HFFc6 (cell line): ENCODE data around the gene GRB10. TPM values are rescaled to one million over a fixed set of nuclear protein-coding genes. Genes with fewer than 3 reads are reported as not detected.

ENCODE experiments used
- DNase-seq: peaks from one replicate; pipeline ENCODE4 v3.0.0-alpha.2; 2018
- H3K27ac Mint-ChIP-seq: 2 replicates; pipeline ENCODE4 v1.8.0; 2020; ENCODE audit warnings: mild to moderate bottlenecking, mixed read lengths
- H3K27me3 Mint-ChIP-seq: 2 replicates; pipeline ENCODE4 v1.8.0; 2021; ENCODE audit warnings: mild to moderate bottlenecking, moderate library complexity, mixed read lengths; ENCODE audit not compliant: insufficient read depth
- H3K36me3 Mint-ChIP-seq: 2 replicates; pipeline ENCODE4 v1.8.0; 2021; ENCODE audit warnings: low read depth, mixed read lengths
- H3K4me1 Mint-ChIP-seq: 2 replicates; pipeline ENCODE4 v1.8.0; 2020; ENCODE audit warnings: low read depth, mixed read lengths
- H3K4me3 Mint-ChIP-seq: 2 replicates; pipeline ENCODE4 v1.8.0; 2020; ENCODE audit warnings: mild to moderate bottlenecking, moderate library complexity, mixed read lengths
- H3K9me3 Mint-ChIP-seq: 2 replicates; pipeline ENCODE4 v1.8.0; 2020; ENCODE audit warnings: mild to moderate bottlenecking, mixed read lengths
- CTCF ChIP-seq: fragments of 200-600 bp; sonication (generic); IDR thresholded peaks from 2 replicates; pipeline ENCODE4 v1.5.0; 2021; ENCODE audit warnings: antibody characterized with exemption, mild to moderate bottlenecking
- total RNA-seq, 6 experiments: library from RNA; stranded (reverse); fragmentation: NEBNext Ultra II Directional; extraction: Animal tissue kit (Norgen Biotek cat#: 25700); gene quantifications; 2 replicates in 1 of 6; 3 replicates in 5 of 6; pipeline ENCODE4 v1.2.3, GENCODE V29; 2021

The GRB10 gene
- total RNA-seq, 6 experiments from 2014 or later, result 13.6 to 17.8 (median 14.8) TPM

- H3K9me3 Mint-ChIP-seq, result no peaks in the 10 kb centered on the region; the same call in 1 of the 2 replicates
- 0 out of 2 replicates have a peak, but pooled peaks cover 10% of the 10 kb centered on the region for H3K4me1 Mint-ChIP-seq
- no peak for TF ChIP-seq CTCF
- H3K36me3 Mint-ChIP-seq, result no peaks in the 10 kb centered on the region; the same call in 1 of the 2 replicates
- H3K27ac Mint-ChIP-seq, result no peak overlapping the region
- H3K4me3 Mint-ChIP-seq, result peak overlapping the region; percentile 81
- DNase-seq, result no peak
- peaks cover 2% of the 10 kb centered on the region for H3K27me3 Mint-ChIP-seq
Observed at GRCh38 chr7:50783303-50783702, 607 bp upstream of the GRB10 start.

GRCh38 chr7:50781381-50782293, 1.1 kb downstream of the GRB10 start:
- no peak overlapping the region for H3K27ac Mint-ChIP-seq
- TF ChIP-seq CTCF, result no peak
- H3K4me1 Mint-ChIP-seq, result 0 out of 2 replicates have a peak, but pooled peaks cover 10% of the 10 kb centered on the region
- no peak for DNase-seq
- 0 out of 2 replicates have a peak, but pooled peaks cover 5% of the 10 kb centered on the region for H3K36me3 Mint-ChIP-seq
- no peaks in the 10 kb centered on the region for H3K9me3 Mint-ChIP-seq
- peak overlapping the region; percentile 23; the same call in 1 of the 2 replicates for H3K4me3 Mint-ChIP-seq
- H3K27me3 Mint-ChIP-seq, result peaks cover 2% of the 10 kb centered on the region

GRCh38 chr7:50780436-50780835, 2.3 kb downstream of the GRB10 start:
- Mint-ChIP-seq H3K36me3 (0 out of 2 replicates have a peak, but pooled peaks cover 5% of the 10 kb centered on the region), H3K4me3 (no peak overlapping the region), H3K9me3 (no peaks in the 10 kb centered on the region), H3K4me1 (peaks cover 10% of the 10 kb centered on the region; the same call in 1 of the 2 replicates), H3K27ac (no peak overlapping the region), H3K27me3 (peaks cover 2% of the 10 kb centered on the region)
- TF ChIP-seq CTCF, result no peak
- DNase-seq, result no peak

GRCh38 chr7:50779427-50779826, 3.3 kb downstream of the GRB10 start:
- Mint-ChIP-seq H3K9me3 (no peaks in the 10 kb centered on the region), H3K27me3 (peaks cover 2% of the 10 kb centered on the region; the same call in 1 of the 2 replicates)

GRCh38 chr7:50778189-50778588, 4.5 kb downstream of the GRB10 start:
- Mint-ChIP-seq H3K27me3 (no peaks in the 10 kb centered on the region), H3K27ac (no peak overlapping the region), H3K9me3 (no peaks in the 10 kb centered on the region), H3K36me3 (0 out of 2 replicates have a peak, but pooled peaks cover 10% of the 10 kb centered on the region), H3K4me1 (peaks cover 2% of the 10 kb centered on the region; the same call in 1 of the 2 replicates), H3K4me3 (no peak overlapping the region)
- DNase-seq, result no peak
- TF ChIP-seq CTCF, result no peak

More at GRCh38 chr7:50779427-50779826, 3.3 kb downstream of the GRB10 start:
- Mint-ChIP-seq H3K27ac (no peak overlapping the region), H3K4me3 (no peak overlapping the region), H3K4me1 (peaks cover 10% of the 10 kb centered on the region; the same call in 1 of the 2 replicates), H3K36me3 (0 out of 2 replicates have a peak, but pooled peaks cover 5% of the 10 kb centered on the region)
- no peak for DNase-seq
- TF ChIP-seq CTCF, result no peak
